Measurements from ENCODE around the gene MISP3. TPM values are rescaled to one million over a fixed set of nuclear protein-coding genes. Genes with fewer than 3 reads are reported as not detected.

Gene MISP3
- total and polyA plus RNA-seq, 2 of the 8 experiments (the other 6 are each of a cell fraction or from before 2014, with no cell fraction given), result 0.74 to 1.4 TPM

- TF ChIP-seq RAD21 (IDR thresholded peaks at IDR 0.05 in 1 of 2, conservative IDR thresholded peaks at IDR 0.05 in 1 of 2; ENCODE audit: low read depth in 2 of 2, low read length in 2 of 2) (peak in 1 of 2 experiments; percentile 19; a peak in 2 of 4 replicates), BRCA1 (IDR thresholded peaks at IDR 0.05; ENCODE audit: low read depth, low read length) (no peak), TEAD4 (IDR thresholded peaks at IDR 0.05; ENCODE audit: low read depth, low read length) (no peak), CTCF (IDR thresholded peaks at IDR 0.05; ENCODE audit: control extremely low read depth in 1 of 3, insufficient read depth in 1 of 3, low read depth in 1 of 3, low read length in 3 of 3) (peak; percentile 62 to 89 (median 83)), KDM1A (IDR thresholded peaks at IDR 0.05; ENCODE audit: borderline replicate concordance, low read length) (no peak), BCL11A (IDR thresholded peaks at IDR 0.05; ENCODE audit: low read depth in 2 of 2, low read length in 2 of 2) (no peak), GTF2F1 (IDR thresholded peaks at IDR 0.05; ENCODE audit: borderline replicate concordance, low read depth, low read length) (no peak), ASH2L (IDR thresholded peaks at IDR 0.05; ENCODE audit: low read length) (peak; percentile 40), KDM4A (IDR thresholded peaks at IDR 0.05; ENCODE audit: low read depth, low read length, severe bottlenecking) (peak; percentile 44)
These were observed 807 bp downstream of the MISP3 start (continued) for GRCh38 chr19:14073261-14073924.
